WERI-Rb-1 (cell line): ENCODE measurements around the gene GLB1L2.
"Not testable (repeated sequence)": the region's sequence is repeated elsewhere in the genome, so short reads cannot be mapped to it uniquely, and the experiment has no call there.

Source experiments
- DNase-seq: peaks from one replicate; pipeline ENCODE4 v3.0.0-alpha.2; 2020
- H3K27ac ChIP-seq: fragments of 250-450 bp; sonication (Bioruptor Pico); 2 replicates; pipeline ENCODE4 v1.5.1; 2020; ENCODE audit warnings: mild to moderate bottlenecking, moderate library complexity
- H3K27me3 ChIP-seq: fragments of 250-450 bp; sonication (Bioruptor Pico); 2 replicates; pipeline ENCODE4 v1.5.1; 2021; ENCODE audit warnings: mild to moderate bottlenecking, low read depth, moderate library complexity; ENCODE audit not compliant: insufficient read depth, severe bottlenecking
- H3K36me3 ChIP-seq: fragments of 250-450 bp; sonication (Bioruptor Pico); 2 replicates; pipeline ENCODE4 v1.5.1; 2020; ENCODE audit warnings: mild to moderate bottlenecking, moderate library complexity
- H3K4me3 ChIP-seq: 2 replicates; pipeline ENCODE4 v1.5.1; 2011; ENCODE audit warnings: low read depth, mild to moderate bottlenecking, control low read depth, low read length
- H3K9me3 ChIP-seq: fragments of 250-450 bp; sonication (Bioruptor Pico); 2 replicates; pipeline ENCODE4 v1.5.1; 2021; ENCODE audit warnings: mild to moderate bottlenecking, moderate library complexity; ENCODE audit not compliant: severe bottlenecking
- TF ChIP-seq, protein P1 (sequence below): IDR thresholded peaks from 2 replicates; pipeline ENCODE4 v1.5.1; 2011; ENCODE audit warnings: low read depth, mild to moderate bottlenecking, control low read depth, inconsistent platforms, low read length

The GLB1L2 gene, protein sequence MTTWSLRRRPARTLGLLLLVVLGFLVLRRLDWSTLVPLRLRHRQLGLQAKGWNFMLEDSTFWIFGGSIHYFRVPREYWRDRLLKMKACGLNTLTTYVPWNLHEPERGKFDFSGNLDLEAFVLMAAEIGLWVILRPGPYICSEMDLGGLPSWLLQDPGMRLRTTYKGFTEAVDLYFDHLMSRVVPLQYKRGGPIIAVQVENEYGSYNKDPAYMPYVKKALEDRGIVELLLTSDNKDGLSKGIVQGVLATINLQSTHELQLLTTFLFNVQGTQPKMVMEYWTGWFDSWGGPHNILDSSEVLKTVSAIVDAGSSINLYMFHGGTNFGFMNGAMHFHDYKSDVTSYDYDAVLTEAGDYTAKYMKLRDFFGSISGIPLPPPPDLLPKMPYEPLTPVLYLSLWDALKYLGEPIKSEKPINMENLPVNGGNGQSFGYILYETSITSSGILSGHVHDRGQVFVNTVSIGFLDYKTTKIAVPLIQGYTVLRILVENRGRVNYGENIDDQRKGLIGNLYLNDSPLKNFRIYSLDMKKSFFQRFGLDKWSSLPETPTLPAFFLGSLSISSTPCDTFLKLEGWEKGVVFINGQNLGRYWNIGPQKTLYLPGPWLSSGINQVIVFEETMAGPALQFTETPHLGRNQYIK

DNA sequence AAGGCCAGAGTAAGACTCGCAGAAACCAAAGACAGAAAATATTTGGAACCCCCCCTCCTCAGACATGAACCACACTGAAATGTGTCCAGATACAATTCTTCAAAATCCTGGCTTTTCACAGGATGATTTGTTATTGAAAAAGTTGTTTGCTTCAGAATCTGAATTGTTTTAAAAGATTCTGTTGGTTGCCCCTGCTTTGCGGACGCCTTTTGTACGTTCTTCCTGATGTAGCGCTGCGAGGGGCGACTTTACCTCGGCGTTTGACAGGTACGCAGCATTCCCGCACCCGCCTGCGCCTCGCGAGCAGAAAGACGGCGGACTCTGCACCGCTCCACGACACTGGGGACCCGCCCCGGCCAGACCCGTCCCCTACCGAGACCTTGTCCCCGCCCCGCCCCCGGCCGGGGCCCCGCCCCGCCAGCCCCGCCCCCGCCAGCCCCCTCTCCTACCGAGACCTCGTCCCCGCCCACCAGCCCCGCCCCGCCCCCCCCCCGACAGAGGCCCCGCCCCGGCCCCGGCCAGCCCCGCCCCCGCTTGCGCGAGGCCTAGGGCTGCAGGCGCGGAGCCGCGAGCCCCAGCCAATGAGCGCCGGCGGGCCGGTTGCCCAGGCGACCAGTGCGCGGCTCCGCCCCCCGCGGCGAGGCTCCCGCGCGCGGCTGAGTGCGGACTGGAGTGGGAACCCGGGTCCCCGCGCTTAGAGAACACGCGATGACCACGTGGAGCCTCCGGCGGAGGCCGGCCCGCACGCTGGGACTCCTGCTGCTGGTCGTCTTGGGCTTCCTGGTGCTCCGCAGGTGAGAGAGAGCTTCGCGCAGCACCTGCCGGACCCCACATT lies at the start of gene GLB1L2:
GLB1L2 (plus strand) TSS at position 635 of the 835 bp plus-strand sequence; CDS start at position 709, 74 bp downstream.
- H3K4me3 ChIP-seq: peak within 1 kb of the TSS; percentile 86
- H3K9me3 ChIP-seq: no peaks in the 10 kb centered on the region
- H3K27me3 ChIP-seq: no peaks in the 10 kb centered on the region
- H3K27ac ChIP-seq: peak within 1 kb of the TSS; percentile 68
- TF ChIP-seq, protein P1, sequence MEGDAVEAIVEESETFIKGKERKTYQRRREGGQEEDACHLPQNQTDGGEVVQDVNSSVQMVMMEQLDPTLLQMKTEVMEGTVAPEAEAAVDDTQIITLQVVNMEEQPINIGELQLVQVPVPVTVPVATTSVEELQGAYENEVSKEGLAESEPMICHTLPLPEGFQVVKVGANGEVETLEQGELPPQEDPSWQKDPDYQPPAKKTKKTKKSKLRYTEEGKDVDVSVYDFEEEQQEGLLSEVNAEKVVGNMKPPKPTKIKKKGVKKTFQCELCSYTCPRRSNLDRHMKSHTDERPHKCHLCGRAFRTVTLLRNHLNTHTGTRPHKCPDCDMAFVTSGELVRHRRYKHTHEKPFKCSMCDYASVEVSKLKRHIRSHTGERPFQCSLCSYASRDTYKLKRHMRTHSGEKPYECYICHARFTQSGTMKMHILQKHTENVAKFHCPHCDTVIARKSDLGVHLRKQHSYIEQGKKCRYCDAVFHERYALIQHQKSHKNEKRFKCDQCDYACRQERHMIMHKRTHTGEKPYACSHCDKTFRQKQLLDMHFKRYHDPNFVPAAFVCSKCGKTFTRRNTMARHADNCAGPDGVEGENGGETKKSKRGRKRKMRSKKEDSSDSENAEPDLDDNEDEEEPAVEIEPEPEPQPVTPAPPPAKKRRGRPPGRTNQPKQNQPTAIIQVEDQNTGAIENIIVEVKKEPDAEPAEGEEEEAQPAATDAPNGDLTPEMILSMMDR: no peak
- peaks cover 4% of the 10 kb centered on the region for H3K36me3 ChIP-seq
- DNase-seq: peak; percentile 89

DNA sequence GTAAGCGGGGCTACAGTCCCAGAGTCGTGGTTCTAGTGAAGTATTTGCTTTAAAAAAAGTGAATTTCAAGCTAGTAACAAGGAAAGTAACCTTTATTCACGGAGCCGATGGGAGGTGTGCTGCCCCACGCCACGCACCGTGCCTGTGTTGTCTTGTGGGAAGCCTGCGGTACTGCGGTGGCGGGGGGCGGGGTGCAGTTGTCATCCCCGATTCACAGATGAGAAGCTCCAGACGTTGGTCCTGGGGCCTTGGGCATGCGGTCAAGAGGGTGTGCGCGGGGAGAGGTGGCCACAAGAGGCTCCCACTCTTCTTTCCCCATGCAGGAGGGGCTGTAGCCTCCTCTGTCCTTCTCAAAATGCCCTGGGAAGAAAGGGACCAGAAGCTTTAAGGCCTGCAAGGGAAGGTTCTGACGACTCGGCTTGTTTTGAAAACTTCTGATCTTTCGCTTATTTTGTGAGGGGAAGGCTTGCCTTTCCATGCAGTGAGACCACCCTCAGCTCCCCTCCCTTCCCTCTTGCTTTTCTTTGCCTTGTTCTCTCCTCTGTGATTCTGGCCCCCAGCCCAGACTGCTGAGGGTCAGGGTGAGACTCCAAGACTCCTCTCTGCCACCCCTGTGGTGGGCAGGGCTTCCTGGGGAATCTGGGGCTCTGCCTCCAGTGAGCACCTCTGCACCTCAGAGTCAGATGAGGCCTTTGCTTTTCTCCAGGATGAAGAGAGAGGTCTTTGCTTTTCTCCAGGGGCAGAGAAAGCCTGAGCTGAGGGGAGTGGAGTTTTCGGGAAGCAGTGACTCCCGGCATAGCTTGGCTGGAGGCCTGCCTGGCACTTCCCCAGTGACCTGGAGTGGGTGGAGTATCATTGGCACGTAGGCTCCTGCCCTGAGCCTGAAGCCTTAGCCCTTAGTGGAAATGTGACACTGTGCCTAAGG lies 49.4 kb upstream of the GLB1L2 start:
- TF ChIP-seq, protein P1: no peak
- H3K4me3 ChIP-seq: no peak overlapping the region
- H3K27ac ChIP-seq: no peak overlapping the region
- DNase-seq: no peak
- peaks cover 4% of the 10 kb centered on the region for H3K9me3 ChIP-seq
- H3K36me3 ChIP-seq: no peaks in the 10 kb centered on the region
- no peaks in the 10 kb centered on the region for H3K27me3 ChIP-seq

DNA sequence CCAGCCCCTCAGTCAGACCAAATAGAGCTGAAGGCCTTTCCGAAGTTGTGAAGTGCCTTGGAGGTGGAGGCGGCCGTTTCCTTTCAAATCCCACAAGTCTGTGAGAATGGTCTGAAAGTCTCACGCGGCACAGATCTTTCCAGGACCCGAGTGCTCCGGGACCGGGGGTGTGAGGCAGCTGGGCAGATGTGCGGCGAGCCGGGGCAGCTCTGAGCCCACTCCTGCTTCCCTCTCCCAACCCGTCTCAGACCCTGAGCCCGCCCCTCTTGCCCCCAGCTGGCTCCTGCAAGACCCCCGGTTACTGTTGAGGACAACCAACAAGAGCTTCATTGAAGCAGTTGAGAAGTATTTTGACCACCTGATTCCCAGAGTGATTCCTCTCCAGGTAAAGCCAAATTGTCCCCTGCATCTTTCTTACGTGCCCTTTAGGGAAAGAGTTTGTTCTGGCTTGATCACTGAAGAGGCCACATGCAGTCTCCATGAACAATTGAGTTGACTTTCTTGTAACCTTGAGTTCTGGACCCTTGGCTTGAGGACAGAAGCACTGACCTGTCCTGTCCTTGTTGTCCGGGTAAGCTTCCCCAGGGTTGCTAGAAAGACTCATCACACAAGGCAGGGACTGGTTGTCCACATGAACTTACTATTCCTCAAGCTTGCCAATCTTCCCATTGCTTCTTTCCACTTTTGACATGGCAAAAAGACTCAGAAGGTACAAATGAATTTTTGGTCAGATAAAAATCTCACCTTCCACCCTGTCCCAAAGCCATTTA lies 48.1 kb upstream of the GLB1L2 start:
- Histone ChIP-seq H3K9me3 (peaks cover 1% of the 10 kb centered on the region), H3K27me3 (no peaks in the 10 kb centered on the region), H3K4me3 (no peak overlapping the region), H3K36me3 (no peaks in the 10 kb centered on the region), H3K27ac (no peak overlapping the region)
- no peak for DNase-seq
- TF ChIP-seq, protein P1: no peak

DNA sequence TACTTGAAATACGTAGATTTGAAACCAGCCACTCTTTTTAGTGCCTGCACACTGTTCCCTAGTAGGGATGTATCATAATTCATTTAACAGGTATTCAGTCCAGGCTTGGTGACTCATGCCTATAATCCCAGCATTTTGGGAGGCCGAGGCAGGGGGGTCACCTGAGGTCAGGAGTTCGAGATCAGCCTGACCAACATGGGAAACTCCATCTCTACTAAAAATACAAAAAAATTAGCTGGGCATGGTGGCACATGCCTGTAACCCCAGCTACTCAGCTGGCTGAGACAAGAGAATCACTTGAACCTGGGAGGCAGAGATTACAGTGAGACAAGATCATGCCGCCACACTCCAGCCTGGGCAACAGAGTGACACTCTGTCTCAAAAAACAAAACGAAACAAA lies 47.4 kb upstream of the GLB1L2 start:
- H3K9me3 ChIP-seq, DNase-seq, H3K27me3 ChIP-seq, H3K36me3 ChIP-seq, H3K27ac ChIP-seq, H3K4me3 ChIP-seq: not testable (repeated sequence)

DNA sequence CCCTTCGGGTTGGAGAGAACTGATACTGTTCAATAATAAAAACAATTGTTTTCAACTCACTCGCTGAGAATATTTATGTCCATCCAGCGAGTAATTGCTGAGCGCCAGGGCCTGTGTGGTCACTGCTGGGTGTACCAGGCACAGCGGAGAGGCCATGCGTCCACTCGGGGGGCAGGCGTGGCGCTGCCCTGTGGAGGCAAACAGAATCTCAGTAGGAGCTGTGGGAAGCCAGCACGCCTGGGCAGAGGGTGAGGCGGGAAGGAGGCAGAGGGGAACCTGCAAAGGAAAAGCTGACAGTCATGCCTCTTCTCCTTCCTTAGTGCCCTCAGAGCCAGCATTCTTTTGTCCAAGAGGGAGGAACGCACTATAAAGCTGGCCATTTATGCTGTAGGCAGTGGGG lies 44.2 kb upstream of the GLB1L2 start:
- TF ChIP-seq, protein P1: no peak
- H3K9me3 ChIP-seq: no peaks in the 10 kb centered on the region
- DNase-seq: no peak
- no peaks in the 10 kb centered on the region for H3K27me3 ChIP-seq
- no peak overlapping the region for H3K27ac ChIP-seq
- H3K4me3 ChIP-seq: no peak overlapping the region
- no peaks in the 10 kb centered on the region for H3K36me3 ChIP-seq
